CD14-positive monocyte (primary cell): ENCODE data around the gene TSPAN18. TPM values are rescaled to one million over a fixed set of nuclear protein-coding genes. Genes with fewer than 3 reads are reported as not detected.

Experiments used
- DNase-seq, 3 donors: peaks; one replicate each; pipeline ENCODE4 v3.0.0-alpha.2; 2011 to 2022
- H2AFZ ChIP-seq: 2 replicates; pipeline ENCODE4 v1.6.0; 2012; ENCODE audit warnings: mild to moderate bottlenecking, low read depth, low read length, inconsistent platforms; ENCODE audit not compliant: insufficient read depth, poor library complexity, severe bottlenecking
- H3K27ac ChIP-seq, 2 donors: 1 replicate in 1 of 2; 2 replicates in 1 of 2; pipeline ENCODE4 v1.5.1; 2012 to 2013; ENCODE audit warnings: low read length in 2 of 2, control low read depth in 1 of 2, inconsistent platforms in 1 of 2, low read depth in 1 of 2, mild to moderate bottlenecking in 1 of 2
- H3K27me3 ChIP-seq, 2 donors: one replicate each; pipeline versions ENCODE4 v1.6.0 to v1.6.1; 2011 to 2013; ENCODE audit warnings: low read length in 2 of 2; ENCODE audit not compliant: control insufficient read depth in 2 of 2, insufficient read depth in 2 of 2
- H3K36me3 ChIP-seq, 2 donors: replicated peaks in 1 of 2; 1 replicate in 1 of 2; 2 replicates in 1 of 2; pipeline versions ENCODE4 v1.5.1 to v1.6.1; 2012 to 2013; ENCODE audit warnings: low read length in 2 of 2, control low read depth in 1 of 2, inconsistent platforms in 1 of 2, mild to moderate bottlenecking in 1 of 2; ENCODE audit not compliant: insufficient read depth in 2 of 2, control insufficient read depth in 1 of 2
- H3K4me1 ChIP-seq, 2 donors: 1 replicate in 1 of 2; 2 replicates in 1 of 2; pipeline versions ENCODE4 v1.5.1 to v1.6.1; 2012 to 2013; ENCODE audit warnings: low read length in 2 of 2, control low read depth in 1 of 2, inconsistent platforms in 1 of 2, mild to moderate bottlenecking in 1 of 2, moderate library complexity in 1 of 2; ENCODE audit not compliant: insufficient read depth in 2 of 2, control insufficient read depth in 1 of 2
- H3K4me2 ChIP-seq: replicated peaks from 2 replicates; pipeline ENCODE3; 2012; ENCODE audit warnings: low read length, moderate library complexity, mild to moderate bottlenecking; ENCODE audit not compliant: poor library complexity, severe bottlenecking; ENCODE audit errors: extremely low read depth
- H3K4me3 ChIP-seq, 3 experiments: fragments of 200-600 bp in 1 of 3; sonication (generic) in 1 of 3; replicated peaks in 1 of 3; 1 replicate in 2 of 3; 2 replicates in 1 of 3; pipeline ENCODE4 v1.5.1; 2011 to 2013; ENCODE audit warnings: low read length in 3 of 3, mild to moderate bottlenecking in 3 of 3, control low read depth in 2 of 3, low read depth in 2 of 3, inconsistent platforms in 1 of 3, moderate library complexity in 1 of 3
- H3K79me2 ChIP-seq: 2 replicates; pipeline ENCODE4 v1.6.0; 2012; ENCODE audit warnings: mild to moderate bottlenecking, control low read depth, inconsistent platforms, low read length, moderate library complexity; ENCODE audit not compliant: insufficient read depth
- H3K9ac ChIP-seq: 2 replicates; pipeline ENCODE4 v1.6.0; 2017; ENCODE audit warnings: low read length, mild to moderate bottlenecking; ENCODE audit not compliant: insufficient read depth, poor library complexity, severe bottlenecking
- H3K9me3 ChIP-seq, 2 donors: replicated peaks in 1 of 2; 1 replicate in 1 of 2; 2 replicates in 1 of 2; pipeline versions ENCODE4 v1.5.1 to v1.6.1; 2012 to 2013; ENCODE audit warnings: low read length in 2 of 2, control low read depth in 1 of 2; ENCODE audit not compliant: control insufficient read depth in 1 of 2, insufficient read depth in 1 of 2
- H4K20me1 ChIP-seq: 2 replicates; pipeline ENCODE4 v1.6.0; 2012; ENCODE audit warnings: mild to moderate bottlenecking, low read length, control low read depth, moderate library complexity; ENCODE audit not compliant: insufficient read depth
- H3K27ac Mint-ChIP-seq, 7 donors: one replicate each; pipeline ENCODE4 v1.8.0; 2020; ENCODE audit warnings: mild to moderate bottlenecking in 7 of 7, mixed read lengths in 7 of 7, moderate library complexity in 6 of 7, inconsistent platforms in 2 of 7
- H3K27me3 Mint-ChIP-seq, 3 donors: one replicate each; pipeline ENCODE4 v1.8.0; 2021 to 2022; ENCODE audit warnings: low read depth in 3 of 3, mild to moderate bottlenecking in 3 of 3, mixed read lengths in 3 of 3, moderate library complexity in 3 of 3, inconsistent platforms in 1 of 3
- H3K36me3 Mint-ChIP-seq, 2 donors: one replicate each; pipeline ENCODE4 v1.8.0; 2020; ENCODE audit warnings: mixed read lengths in 2 of 2, inconsistent platforms in 1 of 2, mild to moderate bottlenecking in 1 of 2
- H3K4me1 Mint-ChIP-seq: one replicate; pipeline ENCODE4 v1.8.0; 2020; ENCODE audit warnings: mild to moderate bottlenecking, mixed read lengths
- H3K4me3 Mint-ChIP-seq, 2 donors: one replicate each; pipeline ENCODE4 v1.8.0; 2020; ENCODE audit warnings: mild to moderate bottlenecking in 2 of 2, mixed read lengths in 2 of 2, moderate library complexity in 1 of 2
- H3K9me3 Mint-ChIP-seq, 7 donors: one replicate each; pipeline ENCODE4 v1.8.0; 2020 to 2022; ENCODE audit warnings: mixed read lengths in 7 of 7, mild to moderate bottlenecking in 6 of 7, moderate library complexity in 6 of 7, inconsistent platforms in 2 of 7
- CTCF ChIP-seq: fragments of 200-600 bp; IDR thresholded peaks from one replicate; pipeline ENCODE4 v1.8.0; 2022; ENCODE audit warnings: antibody characterized with exemption, mild to moderate bottlenecking
- WGBS: methylation state at CpG from one replicate; pipeline ENCODE4 v1.1.5; 2013; ENCODE audit warnings: missing lambda C conversion rate; ENCODE audit not compliant: insufficient coverage; 5-methylcytosine and 5-hydroxymethylcytosine counted together
- intact Hi-C, 2 donors: fragments of 100-400 bp; cut with micrococcal nuclease; formaldehyde crosslinking; loops; one replicate each; pipeline versions ENCODE4 v1.15.0 to v1.15.1; 2023
- polyA plus RNA-seq, 3 donors: library from polyadenylated mRNA; depleted of rRNA in 1 of 3; unstranded in 2 of 3; stranded (reverse) in 1 of 3; fragments of 300-500 nt in 2 of 3; fragments of >200 nt in 1 of 3; fragmentation: Illumina TruSeq in 2 of 3; gene quantifications; 1 replicate in 2 of 3; 2 replicates in 1 of 3; pipeline ENCODE4 v1.2.3, GENCODE V29; 2012 to 2021

Gene TSPAN18
- polyA plus RNA-seq, 3 donors = not detected

GRCh38 chr11:44972746-44973435 lies 246.1 kb downstream of the TSPAN18 start:
- peaks cover 0 to 2% (median 0%) of the 10 kb centered on the region in 7 donors for H3K9me3 Mint-ChIP-seq

More at GRCh38 chr11:44972746-44973435, 246.1 kb downstream of the TSPAN18 start:
- Histone ChIP-seq H3K79me2 (no peaks in the 10 kb centered on the region), H3K4me2 (no peak overlapping the region), H3K9ac (no peak overlapping the region), H3K9me3 (no peaks in the 10 kb centered on the region), H3K27me3 (no peaks in the 10 kb centered on the region), H3K36me3 (no peaks in the 10 kb centered on the region), H3K4me1 (peaks cover 28 to 34% of the 10 kb centered on the region in 2 donors), H2AFZ (no peak overlapping the region), H4K20me1 (no peaks in the 10 kb centered on the region), H3K27ac (no peak overlapping the region), H3K4me3 (no peak overlapping the region)
- Mint-ChIP-seq H3K36me3 (no peaks in the 10 kb centered on the region), H3K27ac (no peak overlapping the region), H3K4me3 (peak overlapping the region in 1 of 2 donors; percentile 9), H3K4me1 (peaks cover 28% of the 10 kb centered on the region), H3K27me3 (peaks cover 3 to 6% (median 3%) of the 10 kb centered on the region in 3 donors)
- no peak for TF ChIP-seq CTCF
- 89% methylated on average over 13 of the region's 19 CpGs for WGBS
- no peak for DNase-seq
- intact Hi-C loops = no loop called here
